ENCODE results near the gene AP3B1.
"Not testable (repeated sequence)": the region's sequence is repeated elsewhere in the genome, so short reads cannot be mapped to it uniquely, and the experiment has no call there.

AP3B1 gene

GRCh38 chr5:78243091-78243490 is 51.4 kb downstream of the AP3B1 start:
- FAIRE-seq = no peak

- FAIRE-seq = no peak
Measured at GRCh38 chr5:78242001-78242400, 52.5 kb downstream of the AP3B1 start.

DNA sequence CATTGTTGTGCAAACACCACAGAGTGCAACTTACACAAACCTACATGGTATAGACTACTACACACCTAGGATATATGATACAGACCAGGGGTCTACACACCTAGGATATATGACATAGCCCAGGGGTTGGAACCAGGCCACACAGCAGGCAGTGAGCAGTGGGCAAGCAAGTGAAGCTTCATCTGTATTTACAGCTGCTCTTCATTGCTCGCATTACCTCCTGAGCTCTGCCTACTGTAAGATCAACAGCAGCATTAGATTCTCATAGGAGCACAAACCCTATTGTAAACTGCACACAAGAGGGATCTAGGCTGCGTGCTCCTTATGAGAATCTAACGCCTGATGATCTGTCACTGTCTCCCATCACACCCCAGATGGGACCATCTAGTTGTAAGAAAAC is 56.6 kb downstream of the AP3B1 start:
- no peak for FAIRE-seq

- no peak for FAIRE-seq
Measured at GRCh38 chr5:78236046-78236445, 58.5 kb downstream of the AP3B1 start.

DNA sequence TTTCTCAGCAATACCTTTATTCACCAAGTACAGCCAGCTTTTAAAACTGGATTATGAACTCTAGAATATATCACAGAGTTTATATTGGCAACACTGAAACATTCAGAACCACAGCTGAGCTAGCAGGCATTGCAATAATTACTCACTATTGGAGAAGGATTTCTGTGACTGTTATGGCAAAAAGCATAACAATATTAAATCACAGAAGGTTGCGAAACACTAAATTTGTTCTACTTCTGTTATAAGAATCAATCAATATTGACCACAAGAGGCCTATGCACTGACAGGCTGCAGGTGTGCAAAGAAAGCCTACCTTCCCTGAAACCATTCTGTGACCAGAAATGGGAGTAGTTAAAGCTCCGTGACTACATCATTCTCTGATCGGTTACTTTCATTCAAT is 59.2 kb downstream of the AP3B1 start:
- no peak for FAIRE-seq

GRCh38 chr5:78234804-78235203 is 59.7 kb downstream of the AP3B1 start:
- FAIRE-seq = no peak

DNA sequence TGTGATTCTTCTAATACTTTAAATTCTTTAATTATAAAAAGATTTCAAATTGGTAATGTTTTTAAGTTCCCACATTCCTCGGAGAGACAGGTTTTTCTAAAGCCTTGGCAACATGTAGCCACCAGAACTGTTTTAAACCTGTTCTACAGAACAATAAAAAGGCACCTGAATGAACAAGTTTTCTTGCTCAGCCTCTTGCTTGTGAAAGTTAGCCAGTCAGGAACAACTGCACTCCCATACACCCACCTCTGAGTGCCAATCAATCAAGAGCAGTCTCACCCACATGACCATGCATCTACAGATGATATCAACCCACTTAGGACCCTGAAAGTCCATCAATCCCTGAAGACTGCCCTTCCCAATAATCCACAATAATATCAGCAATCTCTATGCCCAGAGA is 62.3 kb downstream of the AP3B1 start:
- FAIRE-seq = no peak

DNA sequence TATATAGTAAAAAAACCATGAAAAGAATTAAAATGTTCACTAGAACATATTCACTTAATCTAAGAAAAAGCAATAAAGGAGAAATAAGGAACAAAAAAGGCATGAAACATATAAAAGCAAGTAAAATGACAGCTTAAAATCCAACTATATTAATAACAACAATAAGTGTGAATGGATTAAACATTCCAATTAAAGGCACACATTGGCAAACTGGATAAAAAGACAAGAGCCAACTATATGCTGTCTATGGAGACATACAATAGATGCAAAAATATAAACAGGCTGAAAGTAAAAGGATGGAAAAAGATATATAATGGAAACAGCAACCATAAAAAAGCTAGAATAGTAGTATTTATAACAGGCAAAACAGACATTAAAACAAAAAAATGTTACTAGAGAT is 70.1 kb downstream of the AP3B1 start:
- FAIRE-seq = peak; percentile 5

DNA sequence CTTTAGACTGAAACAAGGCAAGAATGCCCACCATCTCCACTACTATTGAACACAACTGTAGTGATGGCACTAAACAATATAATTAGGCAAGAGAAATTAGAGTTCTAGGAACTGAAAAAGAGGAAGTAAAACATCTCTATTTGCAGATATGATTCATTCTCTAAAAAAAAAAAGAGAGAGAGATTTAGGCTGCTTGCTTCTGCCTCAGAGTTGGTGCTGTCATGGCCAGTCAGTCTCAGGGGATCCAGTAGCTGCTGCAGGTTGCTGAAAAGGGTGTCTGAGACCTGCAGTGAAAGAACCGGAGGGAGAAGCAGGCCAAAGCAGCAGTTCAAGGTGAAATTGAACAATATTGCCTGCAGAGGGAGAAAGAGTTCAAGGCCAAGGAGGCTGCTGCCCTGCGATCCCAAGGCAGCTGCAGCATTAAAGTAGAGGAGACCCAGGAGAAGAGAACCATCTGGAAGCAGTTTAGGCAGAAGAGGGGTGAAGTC is 72.5 kb downstream of the AP3B1 start:
- FAIRE-seq = no peak

DNA sequence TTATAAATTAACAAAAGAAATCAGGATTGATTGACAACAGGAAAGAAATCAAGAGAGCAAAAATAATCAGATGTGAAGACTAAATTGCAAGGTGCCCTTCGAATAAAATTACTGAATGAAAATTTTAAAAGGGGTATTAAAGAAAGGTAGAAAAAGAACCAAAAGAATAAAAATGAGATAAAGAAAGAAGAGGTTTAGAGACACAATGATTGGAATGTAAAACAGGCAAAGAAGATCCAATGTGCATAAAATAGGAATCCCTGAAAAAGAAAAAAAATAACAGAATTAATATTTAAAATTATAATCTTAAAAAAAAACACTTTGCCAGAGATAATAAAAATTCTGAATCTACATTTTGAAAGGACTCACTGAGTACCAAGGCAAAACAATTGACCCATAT is 73.0 kb downstream of the AP3B1 start:
- peak; percentile 41 for FAIRE-seq

DNA sequence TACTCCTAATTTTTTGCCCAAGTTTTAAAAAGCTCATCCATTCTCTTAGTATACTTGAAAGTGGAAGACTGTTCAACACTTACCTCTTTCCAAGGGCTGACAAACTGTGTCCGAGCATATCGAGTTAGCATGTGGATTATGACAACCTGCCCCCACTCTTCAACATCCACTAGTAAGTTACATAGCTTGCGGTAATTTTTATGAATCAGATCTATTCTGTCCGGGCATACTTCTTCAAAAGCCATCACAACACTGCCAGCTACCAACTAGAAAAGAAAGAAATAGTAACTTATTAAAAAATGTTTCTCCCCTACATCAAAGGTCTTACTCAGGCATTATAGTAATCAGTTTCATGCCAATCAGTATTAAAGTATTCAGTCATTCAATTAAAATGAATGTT is 78.5 kb downstream of the AP3B1 start:
- no peak for FAIRE-seq

GRCh38 chr5:78215565-78215964 is 78.9 kb downstream of the AP3B1 start:
- FAIRE-seq = no peak

GRCh38 chr5:78213799-78214198 is 80.7 kb downstream of the AP3B1 start:
- FAIRE-seq = no peak

GRCh38 chr5:78211052-78211451 is 83.4 kb downstream of the AP3B1 start:
- no peak for FAIRE-seq

- no peak for FAIRE-seq
Measured at GRCh38 chr5:78204241-78204640, 90.3 kb downstream of the AP3B1 start.

DNA sequence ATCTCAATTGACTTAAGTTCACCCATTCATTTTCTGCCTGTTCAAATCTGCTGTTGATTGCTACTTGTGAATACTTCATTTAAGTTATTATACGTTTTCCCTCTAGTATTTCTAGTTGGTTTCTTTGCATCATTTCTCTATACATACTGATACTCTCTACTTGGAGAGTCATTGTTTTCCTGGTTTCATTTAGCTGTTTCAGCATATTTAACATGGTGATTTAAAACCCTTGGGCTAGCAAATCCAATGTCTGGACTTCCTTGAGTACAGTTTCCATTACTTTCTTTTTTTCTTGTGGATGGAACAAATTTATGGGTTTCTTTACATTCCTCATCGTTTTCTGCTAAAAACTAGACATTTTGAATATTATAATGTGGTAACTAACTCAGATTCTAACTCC is 90.7 kb downstream of the AP3B1 start:
- FAIRE-seq = no peak

DNA sequence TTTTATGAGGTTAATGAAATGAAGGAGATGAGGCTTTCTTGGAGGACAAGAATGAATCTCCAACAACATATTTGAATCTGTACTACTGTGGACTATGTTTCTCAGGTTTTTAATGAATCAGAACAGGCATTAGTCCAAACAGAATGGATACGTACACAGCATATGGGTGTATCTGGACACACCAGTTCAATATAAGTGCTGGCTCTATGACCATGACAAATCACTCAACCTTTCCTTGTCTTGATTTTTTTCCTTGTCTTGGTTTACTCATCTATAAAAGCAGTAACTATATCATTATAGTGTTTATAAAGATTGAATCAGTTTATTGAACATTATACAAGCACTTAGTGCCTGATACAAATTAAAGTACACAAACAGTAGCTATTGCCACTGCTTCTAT is 104.1 kb downstream of the AP3B1 start:
- FAIRE-seq = no peak

DNA sequence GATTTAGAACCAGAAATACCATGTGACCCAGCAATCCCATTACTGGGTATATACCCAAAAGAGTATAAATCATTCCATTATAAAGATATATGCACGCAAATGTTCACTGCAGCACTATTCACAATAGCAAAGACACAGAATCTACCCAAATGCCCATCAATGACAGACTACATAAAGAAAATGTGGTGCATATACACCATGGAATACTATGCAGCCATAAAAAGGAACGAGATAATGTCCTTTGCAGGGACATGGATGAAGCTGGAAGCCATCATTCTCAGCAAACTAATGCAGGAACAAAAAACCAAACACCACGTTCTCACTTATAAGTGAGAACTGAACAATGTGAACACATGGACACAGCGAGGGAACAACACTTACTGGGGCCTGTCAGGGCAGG is 105.8 kb downstream of the AP3B1 start:
- not testable (repeated sequence) for FAIRE-seq

GRCh38 chr5:78187172-78187571 is 107.3 kb downstream of the AP3B1 start:
- no peak for FAIRE-seq

DNA sequence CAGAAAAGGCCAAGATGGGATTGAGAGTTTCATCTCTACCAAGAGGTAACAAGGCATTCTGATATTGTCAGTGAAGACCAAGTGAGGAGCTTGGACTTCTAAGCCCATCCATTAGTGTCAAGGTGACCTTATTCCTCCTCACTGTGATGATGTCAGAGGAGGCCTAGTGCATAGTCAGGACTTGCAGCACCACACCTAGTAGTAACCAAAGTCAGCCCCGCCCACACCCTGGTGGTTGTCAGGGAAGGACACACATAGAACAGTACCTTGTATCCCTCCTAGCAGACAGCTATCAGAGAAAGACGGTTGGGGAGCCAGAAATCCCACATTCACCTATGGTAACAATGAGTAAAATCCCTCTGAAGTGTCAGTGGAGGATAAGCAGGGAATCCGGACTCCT is 111.7 kb downstream of the AP3B1 start:
- no peak for FAIRE-seq

DNA sequence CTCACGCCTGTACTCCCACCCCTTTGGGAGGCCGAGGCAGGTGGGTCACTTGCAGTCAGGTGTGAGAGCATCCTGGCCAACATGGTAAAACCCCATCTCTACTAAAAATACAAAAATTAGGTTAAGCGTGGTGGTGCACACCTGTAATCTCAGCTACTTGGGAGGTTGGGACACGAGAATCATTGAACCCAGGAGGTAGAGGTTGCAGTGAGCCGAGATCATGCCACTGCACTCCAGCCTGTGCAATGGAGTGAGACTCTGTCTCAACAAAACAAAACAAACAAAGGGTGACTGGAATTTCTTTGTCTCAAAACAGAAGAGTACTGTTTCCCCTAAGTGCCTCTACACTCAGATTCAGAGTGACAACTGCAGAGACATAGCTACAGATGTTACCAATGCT is 116.1 kb downstream of the AP3B1 start:
- FAIRE-seq = no peak

DNA sequence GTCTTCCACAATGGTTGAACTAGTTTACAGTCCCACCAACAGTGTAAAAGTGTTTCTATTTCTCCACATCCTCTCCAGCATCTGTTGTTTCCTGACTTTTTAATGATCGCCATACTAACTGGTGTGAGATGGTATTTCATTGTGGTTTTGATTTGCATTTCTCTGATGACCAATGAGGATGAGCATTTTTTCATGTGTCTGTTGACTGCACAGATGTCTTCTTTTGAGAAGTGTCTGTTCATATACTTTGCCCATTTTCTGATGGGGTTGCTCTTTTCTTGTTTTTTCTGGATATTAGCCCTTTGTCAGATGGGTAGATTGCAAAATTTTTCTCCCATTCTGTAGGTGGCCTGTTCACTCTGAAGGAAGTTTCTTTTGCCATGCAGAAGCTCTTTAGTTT is 124.2 kb downstream of the AP3B1 start:
- FAIRE-seq = not testable (repeated sequence)

DNA sequence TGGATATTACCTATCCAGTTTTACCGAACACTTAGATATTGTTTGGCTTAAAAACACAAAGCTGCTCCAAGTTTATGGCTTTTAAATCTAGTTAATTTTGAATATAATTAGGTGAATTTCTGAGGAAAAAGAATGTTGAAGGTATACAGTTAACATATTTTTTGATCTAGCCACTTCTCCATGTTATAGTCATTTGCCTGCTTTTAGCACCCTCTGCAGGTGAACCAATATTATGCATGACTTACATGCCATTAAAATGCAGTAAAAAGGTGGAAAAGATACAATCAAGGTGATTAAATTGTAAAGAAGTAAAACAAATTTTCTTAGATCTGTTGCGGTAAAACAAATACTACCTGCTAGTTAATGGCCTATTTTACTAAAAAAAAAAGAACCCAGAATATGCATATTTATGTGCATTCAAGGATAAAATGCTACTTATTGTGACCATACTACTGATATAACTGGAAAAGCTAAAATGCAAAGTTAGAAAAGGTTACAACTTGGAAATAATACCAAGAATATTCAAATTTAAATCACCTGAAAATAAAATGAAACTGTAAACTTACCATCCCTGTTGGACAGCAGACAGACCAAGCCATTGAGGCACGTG is 132.1 kb downstream of the AP3B1 start:
- FAIRE-seq = no peak

GRCh38 chr5:78157001-78157400 is 137.5 kb downstream of the AP3B1 start:
- FAIRE-seq = no peak

GRCh38 chr5:78151594-78152271 is 142.8 kb downstream of the AP3B1 start:
- FAIRE-seq = no peak
